CD14-positive monocyte (primary cell): ENCODE measurements around the gene TTC3. TPM values are rescaled to one million over a fixed set of nuclear protein-coding genes. Genes with fewer than 3 reads are reported as not detected.
A peak's percentile ranks its signal among the peaks of the same experiment; 100 is the strongest.

Source experiments
- DNase-seq, 3 donors: peaks; one replicate each; pipeline ENCODE4 v3.0.0-alpha.2; 2011 to 2022
- H2AFZ ChIP-seq: 2 replicates; pipeline ENCODE4 v1.6.0; 2012; ENCODE audit warnings: mild to moderate bottlenecking, low read depth, low read length, inconsistent platforms; ENCODE audit not compliant: insufficient read depth, poor library complexity, severe bottlenecking
- H3K27ac ChIP-seq, 2 donors: 1 replicate in 1 of 2; 2 replicates in 1 of 2; pipeline ENCODE4 v1.5.1; 2012 to 2013; ENCODE audit warnings: low read length in 2 of 2, control low read depth in 1 of 2, inconsistent platforms in 1 of 2, low read depth in 1 of 2, mild to moderate bottlenecking in 1 of 2
- H3K27me3 ChIP-seq, 2 donors: one replicate each; pipeline versions ENCODE4 v1.6.0 to v1.6.1; 2011 to 2013; ENCODE audit warnings: low read length in 2 of 2; ENCODE audit not compliant: control insufficient read depth in 2 of 2, insufficient read depth in 2 of 2
- H3K36me3 ChIP-seq, 2 donors: replicated peaks in 1 of 2; 1 replicate in 1 of 2; 2 replicates in 1 of 2; pipeline versions ENCODE4 v1.5.1 to v1.6.1; 2012 to 2013; ENCODE audit warnings: low read length in 2 of 2, control low read depth in 1 of 2, inconsistent platforms in 1 of 2, mild to moderate bottlenecking in 1 of 2; ENCODE audit not compliant: insufficient read depth in 2 of 2, control insufficient read depth in 1 of 2
- H3K4me1 ChIP-seq, 2 donors: 1 replicate in 1 of 2; 2 replicates in 1 of 2; pipeline versions ENCODE4 v1.5.1 to v1.6.1; 2012 to 2013; ENCODE audit warnings: low read length in 2 of 2, control low read depth in 1 of 2, inconsistent platforms in 1 of 2, mild to moderate bottlenecking in 1 of 2, moderate library complexity in 1 of 2; ENCODE audit not compliant: insufficient read depth in 2 of 2, control insufficient read depth in 1 of 2
- H3K4me2 ChIP-seq: replicated peaks from 2 replicates; pipeline ENCODE3; 2012; ENCODE audit warnings: low read length, moderate library complexity, mild to moderate bottlenecking; ENCODE audit not compliant: poor library complexity, severe bottlenecking; ENCODE audit errors: extremely low read depth
- H3K4me3 ChIP-seq, 3 experiments: fragments of 200-600 bp in 1 of 3; sonication (generic) in 1 of 3; replicated peaks in 1 of 3; 1 replicate in 2 of 3; 2 replicates in 1 of 3; pipeline ENCODE4 v1.5.1; 2011 to 2013; ENCODE audit warnings: low read length in 3 of 3, mild to moderate bottlenecking in 3 of 3, control low read depth in 2 of 3, low read depth in 2 of 3, inconsistent platforms in 1 of 3, moderate library complexity in 1 of 3
- H3K79me2 ChIP-seq: 2 replicates; pipeline ENCODE4 v1.6.0; 2012; ENCODE audit warnings: mild to moderate bottlenecking, control low read depth, inconsistent platforms, low read length, moderate library complexity; ENCODE audit not compliant: insufficient read depth
- H3K9ac ChIP-seq: 2 replicates; pipeline ENCODE4 v1.6.0; 2017; ENCODE audit warnings: low read length, mild to moderate bottlenecking; ENCODE audit not compliant: insufficient read depth, poor library complexity, severe bottlenecking
- H3K9me3 ChIP-seq, 2 donors: replicated peaks in 1 of 2; 1 replicate in 1 of 2; 2 replicates in 1 of 2; pipeline versions ENCODE4 v1.5.1 to v1.6.1; 2012 to 2013; ENCODE audit warnings: low read length in 2 of 2, control low read depth in 1 of 2; ENCODE audit not compliant: control insufficient read depth in 1 of 2, insufficient read depth in 1 of 2
- H4K20me1 ChIP-seq: 2 replicates; pipeline ENCODE4 v1.6.0; 2012; ENCODE audit warnings: mild to moderate bottlenecking, low read length, control low read depth, moderate library complexity; ENCODE audit not compliant: insufficient read depth
- H3K27ac Mint-ChIP-seq, 7 donors: one replicate each; pipeline ENCODE4 v1.8.0; 2020; ENCODE audit warnings: mild to moderate bottlenecking in 7 of 7, mixed read lengths in 7 of 7, moderate library complexity in 6 of 7, inconsistent platforms in 2 of 7
- H3K27me3 Mint-ChIP-seq, 3 donors: one replicate each; pipeline ENCODE4 v1.8.0; 2021 to 2022; ENCODE audit warnings: low read depth in 3 of 3, mild to moderate bottlenecking in 3 of 3, mixed read lengths in 3 of 3, moderate library complexity in 3 of 3, inconsistent platforms in 1 of 3
- H3K36me3 Mint-ChIP-seq, 2 donors: one replicate each; pipeline ENCODE4 v1.8.0; 2020; ENCODE audit warnings: mixed read lengths in 2 of 2, inconsistent platforms in 1 of 2, mild to moderate bottlenecking in 1 of 2
- H3K4me1 Mint-ChIP-seq: one replicate; pipeline ENCODE4 v1.8.0; 2020; ENCODE audit warnings: mild to moderate bottlenecking, mixed read lengths
- H3K4me3 Mint-ChIP-seq, 2 donors: one replicate each; pipeline ENCODE4 v1.8.0; 2020; ENCODE audit warnings: mild to moderate bottlenecking in 2 of 2, mixed read lengths in 2 of 2, moderate library complexity in 1 of 2
- H3K9me3 Mint-ChIP-seq, 7 donors: one replicate each; pipeline ENCODE4 v1.8.0; 2020 to 2022; ENCODE audit warnings: mixed read lengths in 7 of 7, mild to moderate bottlenecking in 6 of 7, moderate library complexity in 6 of 7, inconsistent platforms in 2 of 7
- WGBS: methylation state at CpG from one replicate; pipeline ENCODE4 v1.1.5; 2013; ENCODE audit warnings: missing lambda C conversion rate; ENCODE audit not compliant: insufficient coverage; 5-methylcytosine and 5-hydroxymethylcytosine counted together
- intact Hi-C, 2 donors: fragments of 100-400 bp; cut with micrococcal nuclease; formaldehyde crosslinking; loops; one replicate each; pipeline versions ENCODE4 v1.15.0 to v1.15.1; 2023
- polyA plus RNA-seq, 3 donors: library from polyadenylated mRNA; depleted of rRNA in 1 of 3; unstranded in 2 of 3; stranded (reverse) in 1 of 3; fragments of 300-500 nt in 2 of 3; fragments of >200 nt in 1 of 3; fragmentation: Illumina TruSeq in 2 of 3; gene quantifications; 1 replicate in 2 of 3; 2 replicates in 1 of 3; pipeline ENCODE4 v1.2.3, GENCODE V29; 2012 to 2021
- TF ChIP-seq, protein P1 (sequence below): fragments of 200-600 bp; IDR thresholded peaks from one replicate; pipeline ENCODE4 v1.8.0; 2022; ENCODE audit warnings: antibody characterized with exemption, mild to moderate bottlenecking

Gene TTC3
- polyA plus RNA-seq, 3 donors: 9.6 to 35.4 (median 17.9) TPM

DNA sequence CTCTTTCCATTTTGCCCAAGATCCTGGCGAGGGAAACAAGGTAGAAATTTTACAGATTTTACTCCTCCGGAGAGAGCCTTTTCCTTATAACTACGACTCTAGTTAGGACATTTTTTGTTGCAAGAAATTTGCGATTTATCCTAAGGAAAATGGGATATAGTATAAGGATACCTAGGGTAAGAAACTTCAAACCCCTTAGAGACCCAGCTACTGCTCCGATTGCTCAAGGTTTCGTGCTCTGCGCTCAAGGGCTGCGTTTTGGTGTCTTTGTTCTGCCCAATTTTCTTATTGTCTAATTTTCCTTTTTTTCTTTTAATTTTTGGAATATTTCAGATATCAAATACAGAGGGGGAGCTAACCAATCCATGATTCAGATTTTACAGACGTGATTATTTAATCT lies 1.5 kb downstream of the TTC3 start:
- TF ChIP-seq, protein P1, sequence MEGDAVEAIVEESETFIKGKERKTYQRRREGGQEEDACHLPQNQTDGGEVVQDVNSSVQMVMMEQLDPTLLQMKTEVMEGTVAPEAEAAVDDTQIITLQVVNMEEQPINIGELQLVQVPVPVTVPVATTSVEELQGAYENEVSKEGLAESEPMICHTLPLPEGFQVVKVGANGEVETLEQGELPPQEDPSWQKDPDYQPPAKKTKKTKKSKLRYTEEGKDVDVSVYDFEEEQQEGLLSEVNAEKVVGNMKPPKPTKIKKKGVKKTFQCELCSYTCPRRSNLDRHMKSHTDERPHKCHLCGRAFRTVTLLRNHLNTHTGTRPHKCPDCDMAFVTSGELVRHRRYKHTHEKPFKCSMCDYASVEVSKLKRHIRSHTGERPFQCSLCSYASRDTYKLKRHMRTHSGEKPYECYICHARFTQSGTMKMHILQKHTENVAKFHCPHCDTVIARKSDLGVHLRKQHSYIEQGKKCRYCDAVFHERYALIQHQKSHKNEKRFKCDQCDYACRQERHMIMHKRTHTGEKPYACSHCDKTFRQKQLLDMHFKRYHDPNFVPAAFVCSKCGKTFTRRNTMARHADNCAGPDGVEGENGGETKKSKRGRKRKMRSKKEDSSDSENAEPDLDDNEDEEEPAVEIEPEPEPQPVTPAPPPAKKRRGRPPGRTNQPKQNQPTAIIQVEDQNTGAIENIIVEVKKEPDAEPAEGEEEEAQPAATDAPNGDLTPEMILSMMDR: no peak
- H3K36me3 Mint-ChIP-seq: peaks cover 0 to 3% of the 10 kb centered on the region in 2 donors
- H3K27ac Mint-ChIP-seq: peak overlapping the region in 2 of 7 donors; percentile 92 to 95
- Histone ChIP-seq H3K9me3 (no peaks in the 10 kb centered on the region), H3K4me3 (peak overlapping the region; percentile 74 to 89 (median 85)), H3K36me3 (no peaks in the 10 kb centered on the region), H4K20me1 (peaks cover 11% of the 10 kb centered on the region), H3K27ac (peak overlapping the region in 1 of 2 donors; percentile 95), H2AFZ (peak overlapping the region; percentile 94), H3K4me2 (peak overlapping the region; percentile 88), H3K9ac (peak overlapping the region; percentile 91), H3K79me2 (peaks cover 55% of the 10 kb centered on the region), H3K4me1 (peaks cover 20 to 48% of the 10 kb centered on the region in 2 donors), H3K27me3 (no peaks in the 10 kb centered on the region)
- H3K4me3 Mint-ChIP-seq: peak overlapping the region; percentile 95 to 97
- peaks cover 0 to 4% (median 0%) of the 10 kb centered on the region in 3 donors for H3K27me3 Mint-ChIP-seq
- no peaks in the 10 kb centered on the region for H3K9me3 Mint-ChIP-seq
- H3K4me1 Mint-ChIP-seq: peaks cover 37% of the 10 kb centered on the region
- intact Hi-C loops: loop anchor here in 1 of 2 donors (5.0 to 10.0 kb wide), 2 partner anchors 82 to 290 kb away; partner anchors contain the start of gene DYRK1A
- no peak for DNase-seq
- WGBS: no CpG with 5 or more reads among the region's 9 CpGs

DNA sequence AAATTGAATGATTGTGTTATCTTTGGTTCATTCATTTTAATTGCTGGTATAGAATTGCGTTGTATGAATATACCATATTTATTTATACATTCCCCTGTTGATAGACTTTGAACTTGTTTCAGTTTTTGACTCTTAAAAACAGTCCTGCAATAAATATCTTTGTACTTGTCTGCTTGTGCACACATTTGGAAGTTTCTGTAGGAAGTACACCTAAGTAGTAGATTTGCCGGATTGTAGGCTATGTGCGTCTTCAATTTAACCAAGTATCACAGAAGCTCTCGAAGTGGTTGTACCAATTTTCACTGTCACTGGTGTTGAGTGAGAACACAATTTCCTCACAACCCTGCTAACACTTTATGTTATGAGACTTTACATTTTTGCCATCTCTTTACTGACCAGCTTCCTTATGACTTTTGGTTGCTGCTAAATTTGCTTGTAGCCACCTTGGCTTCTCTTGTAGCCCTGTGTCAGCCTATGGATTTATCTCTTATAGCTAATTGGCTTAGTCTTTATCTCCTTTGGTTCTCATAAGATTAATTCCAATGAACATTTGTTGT lies 2.2 kb downstream of the TTC3 start:
- H4K20me1 ChIP-seq: peaks cover 16% of the 10 kb centered on the region
- intact Hi-C loops: loop anchor here in 1 of 2 donors (10.0 kb wide), 1 partner anchor 290 kb away; the partner anchor contains the start of gene DYRK1A
- no peak overlapping the region for H3K4me2 ChIP-seq
- H3K9me3 Mint-ChIP-seq: no peaks in the 10 kb centered on the region
- no peak overlapping the region for H3K27ac ChIP-seq
- no peaks in the 10 kb centered on the region for H3K9me3 ChIP-seq
- H3K27ac Mint-ChIP-seq: no peak overlapping the region
- H3K79me2 ChIP-seq: peaks cover 62% of the 10 kb centered on the region
- TF ChIP-seq, protein P1: no peak
- no peaks in the 10 kb centered on the region for H3K27me3 ChIP-seq
- H3K4me3 Mint-ChIP-seq: no peak overlapping the region
- DNase-seq: no peak
- H3K4me3 ChIP-seq: no peak overlapping the region
- peaks cover 45% of the 10 kb centered on the region for H3K4me1 Mint-ChIP-seq
- peaks cover 21 to 50% of the 10 kb centered on the region in 2 donors for H3K4me1 ChIP-seq
- peaks cover 0 to 4% (median 0%) of the 10 kb centered on the region in 3 donors for H3K27me3 Mint-ChIP-seq
- H3K9ac ChIP-seq: no peak overlapping the region
- no peaks in the 10 kb centered on the region for H3K36me3 Mint-ChIP-seq
- no peaks in the 10 kb centered on the region for H3K36me3 ChIP-seq
- no CpG with 5 or more reads among the region's 4 CpGs for WGBS
- H2AFZ ChIP-seq: no peak overlapping the region
